NCI-H524 (cell line): ENCODE data around the gene LARGE1.

Experiments
- DNase-seq, 2 experiments: peaks; one replicate each; lab custom pipeline; 2025; lab: John Stamatoyannopoulos, UW

Gene LARGE1

GRCh38 chr22:33853200-33854097 is 66.8 kb downstream of the LARGE1 start:
- DNase-seq: peak in 1 of 2 experiments; percentile 50

- no peak for DNase-seq
These were observed 68.4 kb downstream of the LARGE1 start for GRCh38 chr22:33851821-33852384.

- no peak for DNase-seq
These were observed 69.0 kb downstream of the LARGE1 start for GRCh38 chr22:33851240-33851639.

GRCh38 chr22:33850724-33851123 is 69.6 kb downstream of the LARGE1 start:
- no peak for DNase-seq

- peak in 1 of 2 experiments; percentile 42 for DNase-seq
These were observed 70.1 kb downstream of the LARGE1 start for GRCh38 chr22:33850193-33850592.

- no peak for DNase-seq
These were observed 72.0 kb downstream of the LARGE1 start for GRCh38 chr22:33848251-33848650.

GRCh38 chr22:33844273-33844672 is 76.0 kb downstream of the LARGE1 start:
- no peak for DNase-seq

GRCh38 chr22:33842421-33843094 is 77.7 kb downstream of the LARGE1 start:
- DNase-seq: peak in 1 of 2 experiments; percentile 28

GRCh38 chr22:33842006-33842354 is 78.3 kb downstream of the LARGE1 start:
- no peak for DNase-seq

GRCh38 chr22:33841281-33842005 is 78.8 kb downstream of the LARGE1 start:
- DNase-seq: no peak

GRCh38 chr22:33838644-33839043 is 81.6 kb downstream of the LARGE1 start:
- DNase-seq: no peak

- DNase-seq: no peak
These were observed 82.5 kb downstream of the LARGE1 start for GRCh38 chr22:33837826-33838225.

GRCh38 chr22:33835265-33835664 is 85.0 kb downstream of the LARGE1 start:
- peak in 1 of 2 experiments; percentile 74 for DNase-seq

- DNase-seq: no peak
These were observed 87.6 kb downstream of the LARGE1 start for GRCh38 chr22:33832558-33833151.

- peak; percentile 50 to 69 for DNase-seq
These were observed 88.6 kb downstream of the LARGE1 start for GRCh38 chr22:33831651-33832050.

GRCh38 chr22:33831207-33831606 is 89.1 kb downstream of the LARGE1 start:
- no peak for DNase-seq

GRCh38 chr22:33829546-33830280 is 90.6 kb downstream of the LARGE1 start:
- peak; percentile 94 to 98 for DNase-seq

GRCh38 chr22:33828302-33828701 is 92.0 kb downstream of the LARGE1 start:
- no peak for DNase-seq

- DNase-seq: no peak
These were observed 94.5 kb downstream of the LARGE1 start for GRCh38 chr22:33825761-33826160.

GRCh38 chr22:33823552-33823951 is 96.7 kb downstream of the LARGE1 start:
- DNase-seq: no peak

GRCh38 chr22:33821290-33821689 is 99.0 kb downstream of the LARGE1 start:
- DNase-seq: no peak
